Cerebellar cortex (tissue), 1 donor: ENCODE data around the gene TRIM24.
A peak's percentile ranks its signal among the peaks of the same experiment; 100 is the strongest.
"Not testable (repeated sequence)": the region's sequence is repeated elsewhere in the genome, so short reads cannot be mapped to it uniquely, and the experiment has no call there.

ENCODE experiments used
- DNase-seq: peaks from one replicate; pipeline ENCODE4 v3.0.0-alpha.2; 2015; ENCODE audit warnings: low spot score

Gene TRIM24

GRCh38 chr7:138460176-138460648, at the start of gene TRIM24:
TRIM24 (plus strand) TSS chr7:138460259; CDS start chr7:138460549, 290 bp downstream.
- DNase-seq: no peak

- not testable (repeated sequence) for DNase-seq
Measured at GRCh38 chr7:138412077-138412476, 48.0 kb upstream of the TRIM24 start.

- DNase-seq: not testable (repeated sequence)
Measured at GRCh38 chr7:138412921-138413320, 47.1 kb upstream of the TRIM24 start.

GRCh38 chr7:138417078-138417700, 42.9 kb upstream of the TRIM24 start:
- DNase-seq: no peak

- no peak for DNase-seq
Measured at GRCh38 chr7:138417764-138418163, 42.3 kb upstream of the TRIM24 start.

GRCh38 chr7:138418403-138418802, 41.7 kb upstream of the TRIM24 start:
- not testable (repeated sequence) for DNase-seq

- DNase-seq: no peak
Measured at GRCh38 chr7:138425026-138425425, 35.0 kb upstream of the TRIM24 start.

GRCh38 chr7:138429577-138430250, 30.3 kb upstream of the TRIM24 start:
- no peak for DNase-seq

GRCh38 chr7:138431517-138431916, 28.5 kb upstream of the TRIM24 start:
- DNase-seq: no peak

- no peak for DNase-seq
Measured at GRCh38 chr7:138433583-138434443, 26.2 kb upstream of the TRIM24 start.

GRCh38 chr7:138434597-138435019, 25.5 kb upstream of the TRIM24 start:
- DNase-seq: no peak

- DNase-seq: no peak
Measured at GRCh38 chr7:138435231-138435919, 24.7 kb upstream of the TRIM24 start.

- DNase-seq: no peak
Measured at GRCh38 chr7:138436388-138436787, 23.7 kb upstream of the TRIM24 start.

- DNase-seq: no peak
Measured at GRCh38 chr7:138440460-138440859, 19.6 kb upstream of the TRIM24 start.

GRCh38 chr7:138442822-138443221, 17.2 kb upstream of the TRIM24 start:
- no peak for DNase-seq

- DNase-seq: no peak
Measured at GRCh38 chr7:138449580-138449979, 10.5 kb upstream of the TRIM24 start.

GRCh38 chr7:138455609-138456008, 4.5 kb upstream of the TRIM24 start:
- no peak for DNase-seq

- no peak for DNase-seq
Measured at GRCh38 chr7:138456220-138456619, 3.8 kb upstream of the TRIM24 start.

GRCh38 chr7:138458576-138459412, 1.3 kb upstream of the TRIM24 start:
- DNase-seq: no peak

- DNase-seq: peak; percentile 99
Measured at GRCh38 chr7:138459413-138460175, 465 bp upstream of the TRIM24 start.
